Activated T-cell treated with anti-CD3 and anti-CD28 coated beads, Interleukin-2, amount 50 U/mL, for 72 hours (primary cell): ENCODE results near the gene ADGRL4. TPM values are rescaled to one million over a fixed set of nuclear protein-coding genes. Genes with fewer than 3 reads are reported as not detected.
A peak's percentile ranks its signal among the peaks of the same experiment; 100 is the strongest.
"Not testable (repeated sequence)": the region's sequence is repeated elsewhere in the genome, so short reads cannot be mapped to it uniquely, and the experiment has no call there.

Experiments used
- ATAC-seq, 2 donors: fragments of 150-1000 bp; cut with Tn5 transposase; replicated peaks in 1 of 2; 2 replicates each; pipeline ENCODE4 v1.10.0; 2021; ENCODE audit warnings: moderate library complexity in 2 of 2, mild to moderate bottlenecking in 1 of 2
- DNase-seq, 2 donors: peaks; one replicate each; pipeline ENCODE4 v3.0.0; 2021 to 2022; ENCODE audit warnings: mixed read lengths in 1 of 2
- H3K27ac Mint-ChIP-seq: one replicate; pipeline ENCODE4 v1.8.0; 2022; ENCODE audit warnings: mild to moderate bottlenecking, moderate library complexity, mixed read lengths
- H3K27me3 Mint-ChIP-seq: one replicate; pipeline ENCODE4 v1.8.0; 2022; ENCODE audit warnings: low read depth, mixed read lengths
- H3K36me3 Mint-ChIP-seq, 2 donors: one replicate each; pipeline ENCODE4 v1.8.0; 2022; ENCODE audit warnings: mixed read lengths in 2 of 2, mild to moderate bottlenecking in 1 of 2; ENCODE audit not compliant: insufficient read depth in 2 of 2
- H3K4me1 Mint-ChIP-seq: one replicate; pipeline ENCODE4 v1.8.0; 2022; ENCODE audit warnings: low read depth, mixed read lengths
- H3K4me3 Mint-ChIP-seq, 2 donors: one replicate each; pipeline ENCODE4 v1.8.0; 2022; ENCODE audit warnings: mild to moderate bottlenecking in 2 of 2, mixed read lengths in 2 of 2, moderate library complexity in 2 of 2
- H3K9me3 Mint-ChIP-seq, 2 donors: one replicate each; pipeline ENCODE4 v1.8.0; 2022; ENCODE audit warnings: mixed read lengths in 2 of 2
- total RNA-seq, 2 donors: library from RNA; stranded (reverse); gene quantifications; one replicate each; pipeline ENCODE4 v1.2.3, GENCODE V29; 2022

The ADGRL4 gene
- total RNA-seq, 2 donors from 2014 or later: not detected

GRCh38 chr1:78902641-78903040, 103.9 kb downstream of the ADGRL4 start:
- DNase-seq: no peak
- Mint-ChIP-seq H3K36me3 (no peaks in the 10 kb centered on the region), H3K27me3 (no peaks in the 10 kb centered on the region), H3K27ac (no peak overlapping the region), H3K4me3 (no peak overlapping the region), H3K4me1 (no peaks in the 10 kb centered on the region), H3K9me3 (no peaks in the 10 kb centered on the region)
- no peak for ATAC-seq

GRCh38 chr1:78894811-78895210, 111.7 kb downstream of the ADGRL4 start:
- Mint-ChIP-seq H3K4me1 (no peaks in the 10 kb centered on the region), H3K27me3 (no peaks in the 10 kb centered on the region), H3K36me3 (no peaks in the 10 kb centered on the region), H3K27ac (no peak overlapping the region), H3K4me3 (no peak overlapping the region), H3K9me3 (no peaks in the 10 kb centered on the region)
- ATAC-seq (no peak), DNase-seq (no peak)

GRCh38 chr1:78892260-78892840, 114.2 kb downstream of the ADGRL4 start:
- H3K36me3 Mint-ChIP-seq: no peaks in the 10 kb centered on the region
- H3K4me3 Mint-ChIP-seq: no peak overlapping the region
- ATAC-seq: no peak
- H3K9me3 Mint-ChIP-seq: no peaks in the 10 kb centered on the region
- no peaks in the 10 kb centered on the region for H3K4me1 Mint-ChIP-seq
- H3K27ac Mint-ChIP-seq: no peak overlapping the region
- DNase-seq: no peak
- H3K27me3 Mint-ChIP-seq: no peaks in the 10 kb centered on the region

- Mint-ChIP-seq H3K36me3 (no peaks in the 10 kb centered on the region), H3K4me3 (no peak overlapping the region), H3K9me3 (no peaks in the 10 kb centered on the region), H3K4me1 (no peaks in the 10 kb centered on the region), H3K27me3 (peaks cover 6% of the 10 kb centered on the region), H3K27ac (no peak overlapping the region)
- DNase-seq (no peak), ATAC-seq (no peak)
Observed at GRCh38 chr1:78887458-78887857, 119.1 kb downstream of the ADGRL4 start.

GRCh38 chr1:78884685-78885452, 121.7 kb downstream of the ADGRL4 start:
- no peaks in the 10 kb centered on the region for H3K9me3 Mint-ChIP-seq
- DNase-seq (no peak), ATAC-seq (no peak)
- H3K27ac Mint-ChIP-seq: no peak overlapping the region
- no peak overlapping the region for H3K4me3 Mint-ChIP-seq
- H3K36me3 Mint-ChIP-seq: no peaks in the 10 kb centered on the region
- no peaks in the 10 kb centered on the region for H3K4me1 Mint-ChIP-seq
- peaks cover 6% of the 10 kb centered on the region for H3K27me3 Mint-ChIP-seq

GRCh38 chr1:78880223-78880622, 126.3 kb downstream of the ADGRL4 start:
- Mint-ChIP-seq H3K27ac (no peak overlapping the region), H3K4me1 (no peaks in the 10 kb centered on the region), H3K27me3 (peaks cover 6% of the 10 kb centered on the region), H3K36me3 (no peaks in the 10 kb centered on the region), H3K9me3 (no peaks in the 10 kb centered on the region), H3K4me3 (no peak overlapping the region)
- DNase-seq: no peak
- no peak for ATAC-seq

GRCh38 chr1:78875986-78876385, 130.5 kb downstream of the ADGRL4 start:
- H3K27ac Mint-ChIP-seq, H3K27me3 Mint-ChIP-seq, DNase-seq, H3K9me3 Mint-ChIP-seq, H3K4me3 Mint-ChIP-seq, H3K4me1 Mint-ChIP-seq, H3K36me3 Mint-ChIP-seq, ATAC-seq: not testable (repeated sequence)

- not testable (repeated sequence) for H3K4me1 Mint-ChIP-seq, H3K27ac Mint-ChIP-seq, H3K9me3 Mint-ChIP-seq, ATAC-seq, H3K36me3 Mint-ChIP-seq, H3K4me3 Mint-ChIP-seq, DNase-seq, H3K27me3 Mint-ChIP-seq
Observed at GRCh38 chr1:78872801-78873200, 133.7 kb downstream of the ADGRL4 start.

- H3K9me3 Mint-ChIP-seq: no peaks in the 10 kb centered on the region
- peak overlapping the region; percentile 22 for H3K27ac Mint-ChIP-seq
Observed at GRCh38 chr1:78871249-78871648, 135.3 kb downstream of the ADGRL4 start.

GRCh38 chr1:78869136-78869535, 137.4 kb downstream of the ADGRL4 start:
- H3K9me3 Mint-ChIP-seq: peaks cover 0 to 1% of the 10 kb centered on the region in 2 donors
- DNase-seq: no peak
- H3K27ac Mint-ChIP-seq: no peak overlapping the region
- H3K27me3 Mint-ChIP-seq: no peaks in the 10 kb centered on the region
- no peak for ATAC-seq
- H3K4me1 Mint-ChIP-seq: no peaks in the 10 kb centered on the region
- no peak overlapping the region for H3K4me3 Mint-ChIP-seq
- H3K36me3 Mint-ChIP-seq: no peaks in the 10 kb centered on the region

More at GRCh38 chr1:78871249-78871648, 135.3 kb downstream of the ADGRL4 start:
- Mint-ChIP-seq H3K36me3 (no peaks in the 10 kb centered on the region), H3K4me1 (no peaks in the 10 kb centered on the region), H3K27me3 (no peaks in the 10 kb centered on the region), H3K4me3 (no peak overlapping the region)
- DNase-seq (no peak), ATAC-seq (no peak)

GRCh38 chr1:78864175-78864574, 142.4 kb downstream of the ADGRL4 start:
- Mint-ChIP-seq H3K4me3 (no peak overlapping the region), H3K36me3 (no peaks in the 10 kb centered on the region), H3K9me3 (peaks cover 0 to 1% of the 10 kb centered on the region in 2 donors), H3K27me3 (peaks cover 7% of the 10 kb centered on the region), H3K27ac (no peak overlapping the region), H3K4me1 (no peaks in the 10 kb centered on the region)
- DNase-seq (no peak), ATAC-seq (no peak)

- DNase-seq (no peak), ATAC-seq (no peak)
- Mint-ChIP-seq H3K4me3 (no peak overlapping the region), H3K9me3 (peaks cover 3% of the 10 kb centered on the region in 2 donors), H3K36me3 (peaks cover 0 to 2% of the 10 kb centered on the region in 2 donors), H3K27ac (no peak overlapping the region), H3K4me1 (no peaks in the 10 kb centered on the region), H3K27me3 (peaks cover 8% of the 10 kb centered on the region)
Observed at GRCh38 chr1:78856096-78856495, 150.4 kb downstream of the ADGRL4 start.

- Mint-ChIP-seq H3K9me3 (peaks cover 3% of the 10 kb centered on the region in 2 donors), H3K27me3 (peaks cover 8% of the 10 kb centered on the region), H3K36me3 (peaks cover 0 to 2% of the 10 kb centered on the region in 2 donors), H3K27ac (no peak overlapping the region), H3K4me3 (peak overlapping the region in 1 of 2 donors; percentile 21), H3K4me1 (no peaks in the 10 kb centered on the region)
- DNase-seq (no peak), ATAC-seq (peak; percentile 80 to 88)
Observed at GRCh38 chr1:78855258-78855657, 151.3 kb downstream of the ADGRL4 start.

GRCh38 chr1:78854556-78854955, 152.0 kb downstream of the ADGRL4 start:
- H3K9me3 Mint-ChIP-seq: peaks cover 3% of the 10 kb centered on the region in 2 donors

More at GRCh38 chr1:78854556-78854955, 152.0 kb downstream of the ADGRL4 start:
- DNase-seq (no peak), ATAC-seq (no peak)
- no peak overlapping the region for H3K4me3 Mint-ChIP-seq
- H3K27me3 Mint-ChIP-seq: peaks cover 8% of the 10 kb centered on the region
- no peak overlapping the region for H3K27ac Mint-ChIP-seq
- H3K36me3 Mint-ChIP-seq: peaks cover 0 to 2% of the 10 kb centered on the region in 2 donors
- no peaks in the 10 kb centered on the region for H3K4me1 Mint-ChIP-seq
